SKM-1 treated with dmso at 0.1 percent for 144 hours (cell line): ENCODE results near the gene PI4KA.

Source experiments
- DNase-seq: peaks from one replicate; lab custom pipeline; 2025; ENCODE audit not compliant: unreplicated experiment; lab: John Stamatoyannopoulos, UW

PI4KA gene

DNA sequence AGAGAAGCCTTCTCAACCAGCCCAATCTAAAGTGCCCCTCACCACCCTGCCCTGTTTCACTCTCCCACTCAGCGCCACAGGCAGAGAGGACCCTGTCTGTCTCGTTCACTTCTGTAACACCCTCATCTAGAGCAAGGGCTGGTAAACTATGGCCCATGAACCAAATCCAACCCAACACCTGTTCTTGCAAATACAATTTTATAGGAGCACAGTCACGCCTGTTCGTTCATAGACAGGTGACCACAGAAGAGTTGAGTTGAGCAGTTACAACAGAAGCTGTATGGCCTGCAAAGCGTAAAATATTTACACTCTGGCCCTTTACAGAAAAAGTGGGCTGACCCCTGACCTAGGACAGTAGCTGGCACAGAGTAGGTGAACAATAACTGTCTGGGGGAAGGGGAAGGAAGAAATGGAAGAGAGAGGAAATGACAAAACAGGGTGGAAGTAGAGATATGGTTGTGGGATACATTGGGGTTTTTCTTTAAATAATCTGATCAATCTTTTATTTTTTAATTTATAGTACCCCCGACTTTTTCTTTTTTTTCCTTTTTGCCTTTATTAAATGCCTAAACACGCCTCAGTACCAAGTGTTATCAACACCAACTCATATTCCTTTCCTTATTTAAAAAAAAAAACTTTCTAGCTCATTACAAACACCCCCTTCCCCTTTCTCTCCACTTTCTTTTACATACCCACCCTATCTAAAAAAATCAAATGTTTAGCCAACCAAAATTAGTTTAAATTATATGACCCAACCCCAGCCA lies 63.8 kb downstream of the PI4KA start:
- no peak for DNase-seq

DNA sequence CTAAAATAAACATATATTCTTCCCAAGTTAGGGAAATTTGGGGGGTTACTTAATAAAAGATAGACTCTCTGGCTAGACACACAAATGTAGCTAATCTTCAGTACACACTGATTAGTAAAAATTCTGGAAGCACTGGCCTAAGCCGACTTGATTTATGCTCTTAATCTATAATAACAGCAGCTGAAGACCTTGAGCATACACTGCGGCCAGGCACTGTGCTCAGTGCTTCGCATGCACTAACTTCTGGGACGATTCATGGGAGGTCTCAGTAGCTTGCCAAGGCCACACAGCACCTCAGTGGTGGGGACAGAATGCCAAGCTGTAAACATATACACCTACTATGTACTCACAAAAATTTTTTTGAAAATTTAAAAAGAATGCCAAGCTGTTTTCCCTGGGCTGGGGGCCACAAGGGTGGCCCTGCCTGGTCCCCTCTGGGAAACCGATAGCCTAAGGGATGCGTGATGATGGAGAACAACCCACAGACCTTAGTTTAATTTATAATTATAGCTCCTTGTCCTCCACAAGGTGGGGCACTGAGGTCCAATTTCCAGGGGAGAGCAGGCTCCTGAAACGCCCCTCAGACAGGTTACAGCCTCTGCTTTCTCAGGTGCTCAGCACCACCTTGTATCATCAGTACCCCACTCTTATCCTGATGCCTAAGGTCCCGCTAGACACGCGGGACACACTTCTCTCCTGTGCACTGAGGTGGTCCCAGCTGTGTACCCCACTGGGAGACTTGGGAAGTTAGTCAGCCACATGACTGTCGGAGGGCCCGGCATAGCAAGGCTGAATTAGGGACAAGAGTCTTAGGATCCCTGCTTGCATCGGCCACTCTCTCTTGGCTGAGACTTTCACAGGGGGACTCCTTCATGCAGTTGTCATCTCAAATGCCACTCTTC lies 64.6 kb downstream of the PI4KA start:
- no peak for DNase-seq

DNA sequence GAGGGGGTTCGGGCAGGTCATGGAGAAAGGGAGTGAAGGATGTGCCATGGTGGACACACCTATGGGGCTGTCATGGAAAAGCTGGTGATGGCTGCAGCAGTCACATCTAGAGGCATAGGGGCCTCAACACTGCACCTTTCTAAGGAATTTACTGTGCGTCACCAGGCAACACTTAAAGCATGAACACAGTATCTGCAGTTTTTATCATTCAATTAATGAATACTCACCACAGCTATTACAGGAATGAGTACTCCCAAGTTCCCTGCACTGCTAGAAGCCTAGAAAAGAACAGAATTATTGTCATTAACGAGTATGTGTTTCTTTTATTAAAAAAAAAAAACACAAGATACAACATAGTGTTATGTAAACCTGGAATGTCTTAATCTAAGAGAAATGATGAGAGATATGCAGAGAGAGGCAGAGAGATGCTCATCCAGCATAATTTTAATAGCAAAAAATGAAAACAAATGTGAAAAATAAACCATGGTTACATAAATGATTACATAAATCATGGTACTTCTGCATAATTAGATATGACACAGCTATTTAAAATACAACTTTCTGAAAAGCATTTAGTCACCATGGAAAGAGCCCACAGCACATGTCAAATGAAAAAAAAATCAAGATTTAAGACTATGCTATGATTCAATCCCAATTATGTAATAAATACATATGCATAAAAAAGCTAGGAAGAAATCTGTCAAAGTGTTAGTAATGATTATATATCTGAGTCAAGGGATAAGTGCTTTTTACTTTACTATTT lies 65.5 kb downstream of the PI4KA start:
- no peak for DNase-seq

DNA sequence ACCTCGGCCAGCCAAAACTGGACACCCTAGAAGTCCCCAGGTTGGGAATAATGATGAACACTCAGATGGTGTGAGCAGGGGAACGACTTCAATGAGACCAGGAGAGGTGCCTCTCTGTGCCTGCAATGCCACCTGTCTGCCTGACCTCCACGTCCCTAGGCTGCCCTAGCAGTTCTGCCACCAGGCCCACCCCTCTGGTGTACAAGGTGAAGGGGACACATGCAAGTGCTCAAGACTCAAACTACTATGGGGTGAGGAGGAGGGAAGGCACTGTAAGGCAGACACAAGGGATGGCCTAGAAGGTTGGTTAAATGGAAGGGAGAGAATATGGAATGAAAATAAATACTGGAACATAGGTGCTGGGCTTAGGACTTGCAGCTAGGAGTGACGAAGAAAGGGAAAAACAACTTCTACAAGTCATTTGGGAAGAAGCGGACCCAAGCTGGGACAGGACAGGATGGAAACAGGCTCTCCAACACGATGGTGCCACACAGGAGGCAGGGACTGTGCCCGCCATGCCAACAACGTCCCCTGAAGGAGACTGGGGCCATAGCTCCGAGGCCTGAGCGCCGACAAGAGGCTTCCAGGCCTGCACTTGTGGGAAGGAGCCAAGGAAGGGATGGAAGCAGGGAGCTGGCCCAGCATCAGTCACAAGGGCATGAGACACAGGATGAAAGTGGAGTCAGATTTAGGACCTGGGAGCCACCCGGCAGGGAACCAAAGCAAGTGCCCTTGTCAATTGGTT lies 66.2 kb downstream of the PI4KA start:
- DNase-seq = no peak

DNA sequence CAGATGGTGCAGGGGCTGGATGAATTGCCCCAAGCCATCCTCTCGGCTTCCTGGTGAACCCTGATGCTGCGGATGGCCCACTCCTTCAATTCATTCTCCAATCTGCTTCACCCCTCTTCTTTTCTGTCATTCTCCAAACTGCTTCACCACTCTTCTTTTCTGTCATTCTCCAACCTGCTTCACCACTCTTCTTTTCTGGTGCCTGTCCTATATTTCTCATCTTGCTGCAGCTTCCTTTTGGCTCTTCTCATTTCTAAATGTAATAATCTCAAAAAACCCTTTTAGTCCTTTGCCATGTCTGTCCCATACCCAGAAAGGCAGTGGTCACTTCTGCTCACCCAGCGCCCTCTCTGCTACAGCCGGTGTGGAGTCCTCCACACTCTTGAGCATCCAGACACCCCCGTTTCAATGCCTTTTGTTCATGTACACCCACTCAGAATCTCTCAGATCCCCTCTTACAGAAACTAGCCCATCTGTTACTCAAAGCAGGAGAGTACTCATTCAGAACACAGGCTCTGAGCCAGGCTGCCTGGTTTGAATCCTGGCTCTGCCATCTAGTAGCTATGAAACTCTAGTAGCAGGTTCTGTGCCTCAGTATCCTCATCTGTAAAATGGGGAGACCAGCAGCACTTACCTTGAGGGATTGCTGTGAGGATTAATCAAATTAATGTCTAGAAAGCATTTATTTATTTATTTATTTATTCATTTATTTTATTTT lies 69.8 kb downstream of the PI4KA start:
- no peak for DNase-seq

DNA sequence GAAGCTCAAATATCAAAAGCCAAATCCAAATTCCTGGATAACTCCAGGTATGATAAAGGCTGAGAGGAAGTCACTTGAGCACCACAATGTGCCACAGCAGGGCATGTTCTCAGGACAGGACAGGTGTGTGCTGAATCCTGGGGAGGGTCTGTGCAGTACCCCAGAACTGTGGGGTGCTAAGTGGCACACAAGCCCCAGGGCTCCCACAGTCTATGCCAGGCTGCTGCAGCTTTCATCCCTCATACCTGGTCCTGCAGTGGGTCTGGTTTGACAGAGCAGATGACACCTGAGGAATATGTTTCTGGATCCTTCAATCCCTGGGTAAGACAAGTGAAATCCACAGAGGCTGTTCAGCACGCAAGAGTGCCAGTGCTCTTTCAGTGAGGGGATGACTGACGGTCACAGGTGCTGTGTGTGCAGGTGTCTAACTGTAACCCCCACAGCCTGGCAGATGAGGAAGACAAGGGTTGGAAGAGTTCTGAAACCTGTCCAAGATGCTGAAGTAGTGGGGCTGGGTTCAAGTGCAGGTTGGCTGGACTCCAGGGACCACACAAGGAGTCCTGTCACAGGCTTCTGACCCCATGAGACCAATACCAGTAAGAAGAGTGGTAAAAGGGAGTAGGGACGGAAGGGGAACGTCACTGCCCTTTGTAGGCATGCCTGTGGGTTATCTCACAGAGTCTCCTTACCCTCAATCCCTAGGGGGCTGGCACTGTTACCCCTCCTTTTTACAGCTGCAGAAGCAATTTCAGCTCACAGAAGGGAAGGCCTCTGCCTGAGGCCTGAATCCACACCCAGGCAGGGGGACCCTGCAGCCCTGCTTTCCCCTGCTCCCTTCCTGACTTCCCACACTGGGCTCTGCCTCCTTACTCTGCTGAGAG lies 70.6 kb downstream of the PI4KA start:
- no peak for DNase-seq

DNA sequence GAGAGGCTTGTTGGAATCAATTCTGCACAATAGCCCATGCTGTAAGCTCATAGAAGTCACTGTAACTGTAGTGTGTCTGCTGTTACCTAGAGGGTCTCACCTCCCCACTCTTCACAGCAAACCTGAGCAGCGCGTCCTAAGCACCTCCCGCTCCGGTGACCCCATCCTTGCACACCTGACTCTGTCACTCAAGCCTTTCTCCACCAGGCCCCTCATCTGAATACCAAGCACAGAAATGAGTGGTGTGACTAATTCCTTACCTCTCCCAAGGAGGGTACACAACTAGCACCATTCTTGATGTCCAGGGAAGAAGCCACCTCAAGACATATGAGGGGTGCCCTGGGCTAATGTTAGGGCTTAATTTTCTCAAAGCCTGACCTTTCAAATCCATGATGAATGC lies 71.4 kb downstream of the PI4KA start:
- DNase-seq = no peak

DNA sequence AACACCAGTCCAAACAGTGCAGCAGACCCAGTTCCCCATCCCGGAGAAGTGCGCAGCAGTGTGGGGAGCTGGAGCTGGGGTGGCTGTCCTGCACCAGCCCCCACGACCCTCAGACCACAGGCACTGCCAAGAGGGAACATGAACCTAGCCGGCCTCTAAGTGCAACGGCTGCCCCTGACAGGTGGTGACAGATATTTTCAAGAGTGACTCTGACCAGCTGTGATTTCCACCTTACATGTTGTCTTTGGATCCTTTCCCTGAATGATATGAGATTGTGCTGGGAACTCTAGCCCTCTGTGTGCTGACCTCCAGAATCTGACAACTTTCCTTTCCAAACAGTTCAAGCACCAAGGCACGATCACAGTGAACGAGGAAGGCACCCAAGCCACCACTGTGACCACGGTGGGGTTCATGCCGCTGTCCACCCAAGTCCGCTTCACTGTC lies 72.1 kb downstream of the PI4KA start:
- DNase-seq = no peak

DNA sequence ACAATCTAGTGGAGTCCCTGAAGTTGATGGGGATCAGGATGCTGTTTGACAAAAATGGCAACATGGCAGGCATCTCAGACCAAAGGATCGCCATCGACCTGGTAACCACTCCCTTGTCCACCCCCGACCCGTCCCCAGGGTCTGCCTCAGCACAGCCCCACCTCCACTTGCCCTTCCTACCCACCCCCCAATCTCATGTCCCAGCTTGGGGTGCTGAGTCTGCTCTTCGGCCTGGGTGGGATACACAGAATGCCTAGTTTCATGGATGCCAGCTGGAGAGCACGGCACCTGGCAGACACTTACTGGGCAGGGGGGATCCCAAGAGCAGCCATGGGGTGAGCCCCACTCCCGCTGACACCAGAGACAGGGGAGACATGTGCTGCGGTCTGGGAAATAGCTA lies 72.6 kb downstream of the PI4KA start:
- no peak for DNase-seq

DNA sequence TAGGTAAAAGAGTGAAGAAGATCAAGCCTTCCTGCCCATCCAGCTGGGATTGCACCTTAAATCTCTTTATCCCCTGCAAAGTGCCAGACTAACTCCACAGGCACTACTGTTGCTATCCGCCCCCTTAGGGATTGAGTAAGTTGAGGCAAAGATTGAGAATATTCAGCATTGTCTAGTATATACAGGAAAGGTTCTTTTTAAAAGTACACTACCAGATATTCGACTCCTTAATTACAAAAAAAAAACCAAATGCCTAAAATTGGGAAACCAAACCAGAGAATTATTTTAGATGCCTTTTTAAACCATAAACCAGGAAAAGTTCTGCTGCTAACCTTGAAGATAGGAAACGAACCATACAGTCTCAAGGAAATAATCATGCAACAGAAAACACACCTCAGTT lies 73.2 kb downstream of the PI4KA start:
- DNase-seq = no peak

DNA sequence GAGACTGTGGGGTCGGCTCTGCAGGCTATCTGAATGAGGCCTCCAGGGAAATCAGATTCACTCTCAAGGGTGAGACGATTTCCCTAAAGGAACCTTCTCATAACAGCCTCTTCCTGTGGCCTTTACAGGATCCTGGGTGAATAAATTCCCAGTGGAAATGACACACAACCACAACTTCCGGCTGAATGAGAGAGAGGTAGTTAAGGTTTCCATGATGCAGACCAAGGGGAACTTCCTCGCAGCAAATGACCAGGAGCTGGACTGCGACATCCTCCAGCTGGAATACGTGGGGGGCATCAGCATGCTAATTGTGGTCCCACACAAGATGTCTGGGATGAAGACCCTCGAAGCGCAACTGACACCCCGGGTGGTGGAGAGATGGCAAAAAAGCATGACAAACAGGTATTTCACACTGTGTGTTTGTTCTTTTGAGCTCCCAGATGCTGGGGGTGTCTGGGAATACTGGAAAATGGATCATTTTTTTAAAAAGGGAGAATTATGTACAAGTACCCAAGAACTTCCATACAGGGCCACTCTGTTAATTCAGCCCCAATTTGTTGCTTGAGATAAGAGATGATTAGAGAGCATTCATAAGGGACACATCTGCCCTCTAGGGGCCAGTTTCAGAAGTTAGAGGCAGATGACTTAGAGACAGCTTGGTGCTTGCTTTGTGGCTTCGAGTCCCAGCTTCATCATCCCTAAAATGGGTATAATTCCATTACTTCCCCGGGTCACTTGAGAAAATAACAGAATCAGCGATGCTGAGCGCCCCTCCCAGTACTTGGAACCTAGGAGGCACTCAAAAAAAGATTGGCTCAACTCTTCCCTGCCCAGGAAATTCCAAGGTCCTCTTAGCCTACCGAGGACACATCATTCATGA lies 74.5 kb downstream of the PI4KA start:
- peak; percentile 44 for DNase-seq

DNA sequence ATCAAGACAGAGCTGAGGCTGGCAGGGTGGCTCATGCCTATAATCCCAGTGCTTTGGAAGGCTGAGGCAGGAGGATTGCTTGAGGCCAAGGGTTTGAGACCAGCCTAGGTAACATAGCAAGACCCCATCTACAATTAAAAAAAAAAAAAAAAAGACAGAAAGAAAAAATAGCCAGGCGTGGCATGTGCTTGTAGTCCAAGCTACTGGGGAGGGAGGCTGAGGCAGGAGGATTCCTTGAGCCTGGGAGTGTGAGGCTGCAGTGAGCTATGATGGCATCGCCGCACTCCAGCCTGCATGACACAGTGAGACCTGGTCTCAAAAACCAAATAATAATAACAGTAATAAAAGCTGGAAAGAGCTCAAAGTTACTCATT lies 75.3 kb downstream of the PI4KA start:
- no peak for DNase-seq

DNA sequence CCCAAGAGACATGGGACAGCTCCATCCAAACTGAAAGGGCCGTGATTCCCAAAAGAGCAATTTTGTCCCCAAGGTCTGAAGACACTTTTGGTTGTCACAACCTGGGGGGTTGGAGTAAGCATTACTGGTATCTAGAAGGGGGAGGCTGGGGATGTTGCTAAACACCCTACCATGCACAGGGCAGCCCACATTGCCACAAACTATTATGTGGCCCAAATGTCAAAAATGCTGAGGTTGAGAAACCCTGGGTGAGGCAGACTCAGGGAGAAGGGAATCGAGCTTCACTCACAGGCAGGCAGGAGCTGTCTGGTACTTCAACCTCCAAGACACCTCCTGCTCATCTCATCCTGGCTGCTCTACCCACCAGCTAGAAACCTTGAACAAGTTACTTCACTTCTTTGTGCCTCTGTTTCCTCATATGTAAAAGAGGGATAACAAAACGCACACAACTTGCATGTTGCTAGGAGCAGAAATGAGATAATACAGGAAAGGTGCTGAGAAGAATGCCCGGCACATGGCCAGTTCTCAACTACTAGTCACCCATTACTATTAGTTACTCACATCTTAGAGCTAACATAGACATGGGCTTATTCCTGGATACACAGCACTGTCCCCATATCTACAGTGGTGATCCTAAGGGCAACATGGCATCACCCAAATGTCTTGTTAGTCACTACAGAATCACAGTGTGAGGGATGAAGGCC lies 75.9 kb downstream of the PI4KA start:
- DNase-seq = no peak

DNA sequence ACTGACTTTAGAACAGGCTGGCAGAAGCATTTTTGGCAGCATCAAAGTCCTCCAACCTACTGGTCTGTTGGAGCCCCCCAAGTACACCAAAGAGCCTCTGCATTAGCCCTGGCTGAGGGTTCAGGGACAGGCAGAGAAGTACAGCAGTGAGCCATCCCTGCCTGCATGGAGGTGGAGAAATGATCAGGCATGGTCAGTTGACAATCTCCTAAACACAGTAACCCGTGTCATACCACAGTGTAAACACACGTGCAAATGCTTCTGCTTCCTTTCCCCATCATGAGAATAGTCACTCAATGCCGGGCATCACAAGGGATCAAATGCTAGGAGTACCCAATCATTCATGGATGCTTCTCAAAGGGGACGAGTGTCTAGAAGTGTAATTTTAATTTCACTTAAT lies 76.5 kb downstream of the PI4KA start:
- DNase-seq = no peak

DNA sequence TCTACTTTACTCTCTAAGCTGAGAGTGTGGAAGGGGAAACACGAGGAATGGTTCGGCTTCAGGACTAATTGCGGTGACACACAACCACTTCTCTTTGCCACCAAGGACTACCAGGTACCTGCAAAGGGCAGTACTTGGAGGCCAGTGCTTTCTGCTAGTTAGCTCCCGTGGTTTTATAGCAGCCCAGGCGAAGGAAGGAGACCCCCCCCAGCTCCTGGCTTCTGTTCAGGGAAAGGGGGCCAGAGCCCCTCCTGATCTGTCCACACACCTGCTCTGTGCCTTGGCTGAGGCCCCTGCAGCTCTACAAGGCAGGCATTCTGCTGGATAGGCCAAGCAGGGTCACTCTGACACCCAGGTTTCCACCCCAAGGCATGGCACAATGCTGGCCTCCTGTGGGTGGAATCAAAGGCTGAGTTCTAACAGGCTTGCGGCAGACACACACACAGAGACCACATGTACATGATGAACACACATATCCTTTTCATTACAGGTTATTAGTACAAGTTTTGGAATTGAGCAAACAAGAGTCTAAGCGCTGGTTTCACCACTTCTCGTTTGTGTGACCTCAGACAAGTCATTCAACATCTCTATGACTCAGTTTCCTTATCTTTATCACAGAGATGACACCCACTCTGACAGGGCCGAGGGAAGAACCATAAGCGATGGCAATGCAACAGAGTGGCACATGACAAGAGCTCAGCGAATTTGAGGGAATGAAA lies 77.2 kb downstream of the PI4KA start:
- DNase-seq = peak; percentile 33

DNA sequence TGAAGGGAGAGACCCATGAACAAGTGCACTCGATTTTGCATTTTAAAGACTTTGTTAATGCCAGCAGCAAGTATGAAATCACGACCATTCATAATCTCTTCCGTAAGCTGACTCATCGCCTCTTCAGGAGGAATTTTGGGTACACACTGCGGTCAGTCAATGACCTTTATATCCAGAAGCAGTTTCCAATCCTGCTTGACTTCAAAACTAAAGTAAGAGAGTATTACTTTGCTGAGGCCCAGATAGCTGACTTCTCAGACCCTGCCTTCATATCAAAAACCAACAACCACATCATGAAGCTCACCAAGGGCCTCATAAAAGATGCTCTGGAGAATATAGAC lies 78.8 kb downstream of the PI4KA start:
- no peak for DNase-seq
